HUES64 (cell line): ENCODE results near the gene CDC42EP3.

Experiments
- H3K27ac ChIP-seq: 2 replicates; pipeline ENCODE4 v1.7.0; 2013; ENCODE audit warnings: low read depth, low read length, inconsistent platforms
- H3K27me3 ChIP-seq: 2 replicates; pipeline ENCODE4 v1.6.1; 2013; ENCODE audit warnings: mild to moderate bottlenecking, low read length; ENCODE audit not compliant: insufficient read depth
- H3K36me3 ChIP-seq: 2 replicates; pipeline ENCODE4 v1.6.1; 2013; ENCODE audit warnings: mild to moderate bottlenecking, low read length; ENCODE audit not compliant: insufficient read depth
- H3K4me1 ChIP-seq: 2 replicates; pipeline ENCODE4 v1.6.1; 2013; ENCODE audit warnings: mild to moderate bottlenecking, low read length, moderate library complexity; ENCODE audit not compliant: insufficient read depth
- H3K4me3 ChIP-seq: 2 replicates; pipeline ENCODE4 v1.5.1; 2013; ENCODE audit warnings: mild to moderate bottlenecking, low read length, moderate library complexity
- H3K9ac ChIP-seq: 2 replicates; pipeline ENCODE4 v1.6.1; 2013; ENCODE audit warnings: mild to moderate bottlenecking, low read depth, low read length
- H3K9me3 ChIP-seq: 2 replicates; pipeline ENCODE4 v1.6.1; 2013; ENCODE audit warnings: low read depth, low read length; ENCODE audit not compliant: insufficient read depth
- WGBS: fragments of 150-250, 120-280 bp; methylation state at CpG from one replicate; pipeline ENCODE4 v1.1.7; 2013; ENCODE audit warnings: missing lambda C conversion rate; 5-methylcytosine and 5-hydroxymethylcytosine counted together

Gene CDC42EP3

GRCh38 chr2:37635504-37636380 lies 35.7 kb downstream of the CDC42EP3 start:
- Histone ChIP-seq H3K36me3 (no peaks in the 10 kb centered on the region), H3K4me3 (no peak overlapping the region), H3K27ac (no peak overlapping the region), H3K9ac (no peak overlapping the region), H3K9me3 (no peaks in the 10 kb centered on the region), H3K27me3 (no peaks in the 10 kb centered on the region), H3K4me1 (0 out of 2 replicates have a peak, but pooled peaks cover 3% of the 10 kb centered on the region)
- WGBS = 88% methylated on average over 8 of the region's 8 CpGs

DNA sequence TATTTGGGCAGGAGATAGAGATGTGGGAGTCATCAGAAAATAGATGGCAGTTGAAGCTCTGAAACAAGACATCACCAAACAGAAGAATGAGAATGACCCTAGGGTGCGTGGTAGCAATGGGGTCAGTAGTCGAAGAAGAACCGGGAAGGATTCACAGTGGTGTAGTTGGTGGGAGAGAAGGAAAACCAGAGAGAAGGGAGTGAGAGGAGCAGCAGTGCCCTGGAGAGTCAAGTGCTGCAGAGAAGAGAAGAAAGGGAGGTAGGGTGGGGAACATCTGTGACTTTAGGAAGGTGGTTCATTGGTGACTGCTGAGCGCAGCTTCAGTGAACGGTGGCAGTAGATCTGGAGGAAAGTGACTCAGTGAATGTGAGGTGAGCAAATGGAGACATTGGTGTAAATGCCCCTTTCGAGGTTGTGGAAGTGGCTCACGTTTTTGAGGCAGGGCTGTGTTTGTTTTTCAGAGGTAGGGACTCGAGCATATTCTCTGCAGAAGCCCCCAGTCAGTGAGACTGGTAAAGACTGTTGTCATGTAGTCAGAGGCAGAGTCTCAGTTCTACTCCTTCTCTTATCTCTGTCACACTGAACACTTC lies 36.4 kb downstream of the CDC42EP3 start:
- Histone ChIP-seq H3K4me1 (0 out of 2 replicates have a peak, but pooled peaks cover 3% of the 10 kb centered on the region), H3K36me3 (no peaks in the 10 kb centered on the region), H3K27me3 (no peaks in the 10 kb centered on the region), H3K4me3 (no peak overlapping the region), H3K9ac (no peak overlapping the region), H3K27ac (no peak overlapping the region), H3K9me3 (no peaks in the 10 kb centered on the region)
- WGBS = 92% methylated on average over 8 of the region's 8 CpGs

- Histone ChIP-seq H3K27ac (no peak overlapping the region), H3K4me3 (no peak overlapping the region)
- WGBS = 96% methylated on average over 3 of the region's 3 CpGs
Measured at GRCh38 chr2:37633845-37634244, 37.6 kb downstream of the CDC42EP3 start.

GRCh38 chr2:37633234-37633633 lies 38.2 kb downstream of the CDC42EP3 start:
- no peak overlapping the region for H3K27ac ChIP-seq
- H3K36me3 ChIP-seq = no peaks in the 10 kb centered on the region
- H3K4me1 ChIP-seq = 0 out of 2 replicates have a peak, but pooled peaks cover 3% of the 10 kb centered on the region
- H3K27me3 ChIP-seq = no peaks in the 10 kb centered on the region
- WGBS = 92% methylated on average over 1 of the region's 1 CpG
- H3K9ac ChIP-seq = no peak overlapping the region
- no peaks in the 10 kb centered on the region for H3K9me3 ChIP-seq
- no peak overlapping the region for H3K4me3 ChIP-seq

More at GRCh38 chr2:37633845-37634244, 37.6 kb downstream of the CDC42EP3 start:
- H3K27me3 ChIP-seq = no peaks in the 10 kb centered on the region
- 0 out of 2 replicates have a peak, but pooled peaks cover 3% of the 10 kb centered on the region for H3K4me1 ChIP-seq
- no peak overlapping the region for H3K9ac ChIP-seq
- H3K9me3 ChIP-seq = no peaks in the 10 kb centered on the region
- no peaks in the 10 kb centered on the region for H3K36me3 ChIP-seq

DNA sequence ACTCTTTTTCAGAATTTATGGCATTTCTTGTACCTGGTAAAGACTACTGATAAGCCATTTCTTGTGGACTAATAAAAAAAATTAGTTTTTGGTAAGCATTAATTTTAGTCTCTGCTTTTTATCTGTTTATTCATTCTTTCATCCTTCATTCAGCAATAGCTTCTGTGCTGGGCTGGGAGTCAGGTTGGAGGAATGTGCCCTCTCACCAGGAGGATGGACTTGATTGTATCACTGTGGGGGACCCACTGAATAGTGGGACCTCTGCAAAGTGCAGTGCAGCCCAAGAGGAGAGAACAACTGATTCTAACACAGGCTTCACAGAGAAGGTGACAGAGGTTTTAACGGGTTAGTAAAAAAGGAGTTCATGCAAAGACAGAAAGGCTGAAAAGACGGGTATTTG lies 39.1 kb downstream of the CDC42EP3 start:
- 86% methylated on average over 2 of the region's 2 CpGs for WGBS

GRCh38 chr2:37631698-37632097 lies 39.7 kb downstream of the CDC42EP3 start:
- Histone ChIP-seq H3K27ac (no peak overlapping the region), H3K27me3 (no peaks in the 10 kb centered on the region), H3K9me3 (no peaks in the 10 kb centered on the region), H3K36me3 (no peaks in the 10 kb centered on the region), H3K4me3 (no peak overlapping the region), H3K9ac (no peak overlapping the region), H3K4me1 (no peaks in the 10 kb centered on the region)
- 96% methylated on average over 3 of the region's 4 CpGs for WGBS

More for the DNA sequence above, 39.1 kb downstream of the CDC42EP3 start:
- H3K36me3 ChIP-seq = no peaks in the 10 kb centered on the region
- H3K4me1 ChIP-seq = 0 out of 2 replicates have a peak, but pooled peaks cover 3% of the 10 kb centered on the region
- H3K4me3 ChIP-seq = no peak overlapping the region
- no peak overlapping the region for H3K9ac ChIP-seq
- no peaks in the 10 kb centered on the region for H3K27me3 ChIP-seq
- no peak overlapping the region for H3K27ac ChIP-seq
- no peaks in the 10 kb centered on the region for H3K9me3 ChIP-seq

- Histone ChIP-seq H3K36me3 (no peaks in the 10 kb centered on the region), H3K27me3 (no peaks in the 10 kb centered on the region)
- WGBS = 96% methylated on average over 1 of the region's 2 CpGs
Measured at GRCh38 chr2:37631292-37631691, 40.1 kb downstream of the CDC42EP3 start.

GRCh38 chr2:37630776-37631175 lies 40.7 kb downstream of the CDC42EP3 start:
- WGBS = 89% methylated on average over 4 of the region's 4 CpGs
- no peak overlapping the region for H3K4me3 ChIP-seq
- H3K36me3 ChIP-seq = no peaks in the 10 kb centered on the region
- no peak overlapping the region for H3K27ac ChIP-seq
- no peak overlapping the region for H3K9ac ChIP-seq
- no peaks in the 10 kb centered on the region for H3K4me1 ChIP-seq
- no peaks in the 10 kb centered on the region for H3K27me3 ChIP-seq
- H3K9me3 ChIP-seq = no peaks in the 10 kb centered on the region

More at GRCh38 chr2:37631292-37631691, 40.1 kb downstream of the CDC42EP3 start:
- Histone ChIP-seq H3K4me1 (no peaks in the 10 kb centered on the region), H3K27ac (no peak overlapping the region), H3K4me3 (no peak overlapping the region), H3K9ac (no peak overlapping the region), H3K9me3 (no peaks in the 10 kb centered on the region)

- Histone ChIP-seq H3K4me1 (no peaks in the 10 kb centered on the region), H3K4me3 (no peak overlapping the region), H3K36me3 (no peaks in the 10 kb centered on the region), H3K27ac (no peak overlapping the region), H3K27me3 (no peaks in the 10 kb centered on the region), H3K9me3 (no peaks in the 10 kb centered on the region), H3K9ac (no peak overlapping the region)
- 100% methylated on average over 1 of the region's 1 CpG for whole genome bisulfite sequencing
Measured at GRCh38 chr2:37630301-37630700, 41.1 kb downstream of the CDC42EP3 start.

- 94% methylated on average over 3 of the region's 3 CpGs for WGBS
- H3K4me3 ChIP-seq = no peak overlapping the region
- H3K9me3 ChIP-seq = no peaks in the 10 kb centered on the region
- H3K4me1 ChIP-seq = no peaks in the 10 kb centered on the region
- no peak overlapping the region for H3K9ac ChIP-seq
- no peaks in the 10 kb centered on the region for H3K27me3 ChIP-seq
- H3K27ac ChIP-seq = no peak overlapping the region
- H3K36me3 ChIP-seq = no peaks in the 10 kb centered on the region
Measured at GRCh38 chr2:37629529-37629928, 41.9 kb downstream of the CDC42EP3 start.

DNA sequence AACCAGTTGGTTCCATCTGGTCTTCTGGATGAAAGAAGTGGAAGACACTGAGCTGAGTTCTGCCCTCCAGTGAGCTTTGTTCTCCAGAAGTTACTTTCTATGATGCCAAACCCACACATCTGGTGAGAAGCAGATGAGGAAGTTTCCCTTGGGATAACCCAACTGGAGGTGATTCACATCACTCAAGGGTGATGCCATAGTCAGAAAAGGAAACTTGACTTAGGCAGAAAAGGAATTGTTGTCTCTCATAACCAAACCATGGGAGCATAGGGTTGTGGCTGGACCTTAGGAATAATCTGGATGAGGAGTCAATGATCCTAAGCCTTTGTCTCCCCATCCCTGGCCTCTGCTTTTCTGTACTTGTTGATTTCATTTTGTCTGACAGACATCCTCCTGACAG lies 43.7 kb downstream of the CDC42EP3 start:
- no peak overlapping the region for H3K27ac ChIP-seq
- H3K4me3 ChIP-seq = no peak overlapping the region
- H3K4me1 ChIP-seq = no peaks in the 10 kb centered on the region
- H3K9ac ChIP-seq = no peak overlapping the region
- no peaks in the 10 kb centered on the region for H3K27me3 ChIP-seq
- H3K36me3 ChIP-seq = no peaks in the 10 kb centered on the region
- H3K9me3 ChIP-seq = no peaks in the 10 kb centered on the region
